Neutrophil (primary cell): ENCODE measurements around the gene ZNF217.
"Not testable (repeated sequence)": the region's sequence is repeated elsewhere in the genome, so short reads cannot be mapped to it uniquely, and the experiment has no call there.

ENCODE experiments used
- H3K27ac ChIP-seq: fragments of 200-600 bp; sonication (generic); 2 replicates; pipeline ENCODE4 v1.5.1; 2016; ENCODE audit warnings: mild to moderate bottlenecking, moderate library complexity
- H3K27me3 ChIP-seq: fragments of 200-600 bp; sonication (generic); 2 replicates; pipeline ENCODE4 v1.6.0; 2016; ENCODE audit warnings: mild to moderate bottlenecking
- H3K36me3 ChIP-seq: fragments of 200-600 bp; sonication (generic); 2 replicates; pipeline ENCODE4 v1.5.1; 2017
- H3K4me1 ChIP-seq, 2 experiments: fragments of 200-600 bp in 1 of 2; sonication (generic) in 1 of 2; 1 replicate in 1 of 2; 2 replicates in 1 of 2; pipeline versions ENCODE4 v1.5.1 to v1.6.1; 2013 to 2016; ENCODE audit warnings: low read depth in 1 of 2, low read length in 1 of 2, mild to moderate bottlenecking in 1 of 2, moderate library complexity in 1 of 2; ENCODE audit not compliant: control insufficient read depth in 1 of 2, insufficient read depth in 1 of 2
- H3K4me3 ChIP-seq, 2 experiments: fragments of 200-600 bp in 1 of 2; sonication (generic) in 1 of 2; 1 replicate in 1 of 2; 2 replicates in 1 of 2; pipeline ENCODE4 v1.5.1; 2013 to 2016; ENCODE audit warnings: low read depth in 1 of 2, low read length in 1 of 2, mild to moderate bottlenecking in 1 of 2, moderate library complexity in 1 of 2
- H3K9me3 ChIP-seq: fragments of 200-600 bp; sonication (generic); 2 replicates; pipeline ENCODE4 v1.5.1; 2016
- TF ChIP-seq, protein P1 (sequence below): fragments of 200-600 bp; sonication (generic); IDR thresholded peaks from 2 replicates; pipeline ENCODE4 v1.5.1; 2016; ENCODE audit warnings: antibody characterized with exemption

Gene ZNF217

DNA sequence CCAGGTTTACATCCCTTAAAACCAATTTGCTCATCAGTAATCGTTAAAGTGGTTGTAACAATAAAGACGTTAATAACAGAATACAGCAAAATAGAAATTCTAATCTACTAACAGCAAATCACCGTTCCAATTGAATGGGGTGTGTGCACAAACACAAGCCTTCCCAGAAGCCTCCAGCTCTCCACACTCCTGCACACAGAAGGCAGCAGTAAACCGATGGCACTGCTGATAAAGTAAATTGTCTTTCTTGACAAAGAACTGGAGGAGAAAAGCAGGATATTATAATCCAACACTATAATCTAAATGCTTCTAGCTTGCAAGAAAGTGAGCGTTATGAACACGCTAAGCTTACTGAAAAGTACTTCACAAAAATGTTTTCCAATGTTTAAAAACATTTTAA is 7.0 kb downstream of the ZNF217 start:
- Histone ChIP-seq H3K27ac (peak overlapping the region; percentile 65), H3K9me3 (no peaks in the 10 kb centered on the region)

DNA sequence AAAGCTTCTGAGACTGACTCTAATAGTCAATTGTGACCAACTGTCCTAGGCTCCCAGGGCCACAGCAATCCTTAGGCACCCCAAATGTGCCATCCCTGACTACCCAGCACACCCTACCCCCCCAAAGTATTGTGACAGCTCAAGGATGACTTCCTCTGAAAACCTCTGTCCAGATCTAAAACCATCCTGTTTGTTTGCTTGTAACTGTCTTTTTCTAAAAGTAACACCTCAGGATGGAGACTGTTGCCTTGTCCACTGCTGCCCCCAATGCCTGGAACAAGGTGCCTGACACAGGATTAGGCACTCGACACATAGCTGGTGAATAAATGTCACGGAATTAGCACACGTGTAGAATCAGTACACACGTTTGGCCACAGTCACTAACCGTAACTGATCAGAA is 7.7 kb downstream of the ZNF217 start:
- Histone ChIP-seq H3K4me1 (peaks cover 84 to 91% of the 10 kb centered on the region in 2 experiments), H3K4me3 (peak overlapping the region in 1 of 2 experiments; percentile 28), H3K27ac (peak overlapping the region; percentile 65)

More for the DNA sequence above, 7.0 kb downstream of the ZNF217 start:
- no peaks in the 10 kb centered on the region for H3K27me3 ChIP-seq
- peak overlapping the region in 1 of 2 experiments; percentile 28 for H3K4me3 ChIP-seq
- H3K36me3 ChIP-seq = peaks cover 14% of the 10 kb centered on the region
- TF ChIP-seq, protein P1, sequence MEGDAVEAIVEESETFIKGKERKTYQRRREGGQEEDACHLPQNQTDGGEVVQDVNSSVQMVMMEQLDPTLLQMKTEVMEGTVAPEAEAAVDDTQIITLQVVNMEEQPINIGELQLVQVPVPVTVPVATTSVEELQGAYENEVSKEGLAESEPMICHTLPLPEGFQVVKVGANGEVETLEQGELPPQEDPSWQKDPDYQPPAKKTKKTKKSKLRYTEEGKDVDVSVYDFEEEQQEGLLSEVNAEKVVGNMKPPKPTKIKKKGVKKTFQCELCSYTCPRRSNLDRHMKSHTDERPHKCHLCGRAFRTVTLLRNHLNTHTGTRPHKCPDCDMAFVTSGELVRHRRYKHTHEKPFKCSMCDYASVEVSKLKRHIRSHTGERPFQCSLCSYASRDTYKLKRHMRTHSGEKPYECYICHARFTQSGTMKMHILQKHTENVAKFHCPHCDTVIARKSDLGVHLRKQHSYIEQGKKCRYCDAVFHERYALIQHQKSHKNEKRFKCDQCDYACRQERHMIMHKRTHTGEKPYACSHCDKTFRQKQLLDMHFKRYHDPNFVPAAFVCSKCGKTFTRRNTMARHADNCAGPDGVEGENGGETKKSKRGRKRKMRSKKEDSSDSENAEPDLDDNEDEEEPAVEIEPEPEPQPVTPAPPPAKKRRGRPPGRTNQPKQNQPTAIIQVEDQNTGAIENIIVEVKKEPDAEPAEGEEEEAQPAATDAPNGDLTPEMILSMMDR = no peak
- peaks cover 81 to 84% of the 10 kb centered on the region in 2 experiments for H3K4me1 ChIP-seq

DNA sequence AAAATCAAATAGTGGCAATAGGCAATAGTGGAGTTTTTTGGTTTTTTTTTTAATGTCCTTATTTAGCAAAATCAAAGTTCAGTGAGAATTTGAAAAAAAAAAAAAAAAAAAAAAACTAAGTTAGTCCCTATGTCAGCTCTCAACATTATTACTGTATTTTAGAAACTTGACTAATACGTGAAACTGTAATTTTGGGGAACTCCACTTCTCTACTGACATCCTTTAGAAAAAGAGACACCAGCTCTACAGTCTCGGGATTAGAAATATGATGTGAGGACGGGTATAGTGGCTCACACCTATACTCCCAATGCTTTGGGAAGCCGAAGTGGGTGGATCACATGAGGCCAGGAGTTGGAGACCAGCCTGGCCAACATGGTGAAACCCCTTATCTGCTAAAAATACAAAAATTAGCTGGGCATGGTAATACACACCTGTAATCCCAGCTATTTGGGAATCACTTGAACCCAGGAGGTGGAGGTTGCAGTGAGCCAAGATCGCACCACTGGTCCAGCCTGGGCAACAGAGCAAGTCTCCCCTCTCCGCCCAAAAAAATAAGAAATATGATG is 8.6 kb downstream of the ZNF217 start:
- H3K4me3 ChIP-seq = peak overlapping the region in 1 of 2 experiments; percentile 28
- peaks cover 29% of the 10 kb centered on the region for H3K36me3 ChIP-seq
- H3K27ac ChIP-seq = peak overlapping the region; percentile 65
- H3K4me1 ChIP-seq = peaks cover 86 to 94% of the 10 kb centered on the region in 2 experiments
- H3K27me3 ChIP-seq, H3K9me3 ChIP-seq: not testable (repeated sequence)

More for the DNA sequence above, 7.7 kb downstream of the ZNF217 start:
- not testable (repeated sequence) for H3K9me3 ChIP-seq, H3K27me3 ChIP-seq
- H3K36me3 ChIP-seq = peaks cover 21% of the 10 kb centered on the region

DNA sequence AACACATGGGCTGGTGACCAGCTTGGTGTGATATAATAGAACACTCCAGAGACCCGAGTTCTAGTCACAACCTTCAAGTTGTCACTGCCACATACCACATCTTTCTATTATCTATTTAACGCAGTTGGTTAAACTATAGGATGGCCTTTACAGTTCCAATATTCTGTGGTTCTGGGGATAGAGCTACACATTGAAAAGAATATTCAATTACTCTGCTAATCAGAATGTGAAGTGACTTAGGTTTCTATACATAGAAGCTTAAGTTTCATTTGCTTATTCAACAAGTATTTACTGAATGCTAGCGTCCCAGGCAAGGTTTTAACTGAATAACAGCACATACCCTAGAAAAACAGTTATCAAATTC is 9.1 kb downstream of the ZNF217 start:
- H3K9me3 ChIP-seq, H3K4me3 ChIP-seq, H3K27me3 ChIP-seq: not testable (repeated sequence)
- H3K36me3 ChIP-seq = peaks cover 35% of the 10 kb centered on the region
- H3K4me1 ChIP-seq = peaks cover 86 to 94% of the 10 kb centered on the region in 2 experiments
- H3K27ac ChIP-seq = peak overlapping the region; percentile 88

DNA sequence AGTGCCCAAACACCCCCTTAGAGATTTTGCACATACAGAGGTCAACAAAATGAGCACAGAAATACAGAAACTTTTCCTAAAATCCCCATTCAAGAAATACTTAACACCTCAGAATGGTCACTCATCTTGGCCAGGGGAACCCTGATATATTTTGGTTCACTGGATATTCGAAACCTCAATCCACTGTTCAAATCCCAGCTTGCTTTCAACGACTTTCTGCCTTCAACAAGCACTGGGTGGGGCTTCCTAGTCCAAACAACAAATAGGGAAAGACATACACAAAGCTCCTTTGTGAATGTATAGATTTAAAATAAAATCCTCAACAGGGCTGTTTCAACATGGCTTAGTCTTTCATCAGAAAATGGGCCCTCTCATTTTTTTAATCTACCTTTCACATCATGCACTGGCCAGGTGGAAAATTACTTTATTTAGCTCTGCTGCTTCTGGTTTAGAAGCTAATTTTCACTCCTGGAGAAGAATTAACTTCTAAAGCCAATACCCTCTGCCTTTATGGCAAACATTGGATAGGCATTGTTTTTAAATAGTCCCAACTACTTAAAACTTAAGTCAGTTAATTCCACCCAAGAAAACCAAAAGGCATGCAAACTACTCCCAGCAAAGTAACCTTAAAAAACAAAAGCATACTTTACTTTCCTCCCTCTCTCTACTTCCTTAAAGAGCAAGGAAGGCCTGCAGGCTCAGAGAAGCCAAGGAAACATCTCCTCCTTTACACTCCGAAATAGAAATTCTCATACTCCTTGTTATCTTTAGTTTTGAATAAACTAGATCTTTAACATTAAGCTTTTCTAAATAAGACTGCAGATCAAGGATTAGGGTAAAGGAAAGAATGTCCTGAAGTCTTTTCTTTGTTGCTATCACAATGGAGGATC is 9.7 kb downstream of the ZNF217 start:
- H3K9me3 ChIP-seq, H3K27me3 ChIP-seq, H3K4me3 ChIP-seq: not testable (repeated sequence)
- Histone ChIP-seq H3K36me3 (peaks cover 37% of the 10 kb centered on the region), H3K4me1 (peaks cover 86 to 95% of the 10 kb centered on the region in 2 experiments), H3K27ac (peak overlapping the region; percentile 88)

DNA sequence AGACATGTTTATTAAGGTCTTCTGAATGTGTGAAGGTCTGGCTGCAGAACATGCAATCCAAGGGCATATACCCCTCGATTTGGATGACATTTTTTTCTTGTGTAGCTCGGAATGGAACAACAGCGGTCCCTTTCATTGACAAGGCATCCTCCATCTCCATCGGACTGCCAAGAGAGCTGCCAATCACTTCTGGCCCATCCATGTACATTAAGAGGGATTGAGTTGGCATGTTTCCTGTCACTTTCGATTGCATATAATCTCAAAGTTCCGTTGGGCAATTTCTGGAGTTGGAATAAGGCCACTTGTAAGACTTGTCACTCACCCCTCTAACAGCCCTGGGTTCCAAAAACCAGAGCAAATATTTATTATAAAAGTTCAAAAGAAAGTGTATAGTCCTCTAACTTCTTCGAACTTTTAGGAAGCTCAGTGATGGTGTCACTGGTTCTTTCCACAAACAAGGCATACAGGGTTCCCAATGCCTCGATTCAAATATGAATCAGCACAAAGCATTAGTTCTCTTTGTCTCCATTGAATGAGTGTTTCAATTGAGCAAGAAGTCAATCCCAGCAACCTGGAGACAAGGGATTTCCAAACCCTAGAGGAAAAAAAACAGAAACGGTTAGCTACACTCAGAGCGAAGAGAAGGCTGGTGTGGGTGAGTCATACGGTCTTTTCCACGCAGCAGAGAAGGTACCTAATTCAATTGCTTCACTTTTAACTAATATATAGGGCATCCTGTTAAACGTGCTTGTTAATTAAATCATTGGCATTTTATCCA is 10.9 kb downstream of the ZNF217 start:
- Histone ChIP-seq H3K27me3 (no peaks in the 10 kb centered on the region), H3K27ac (peak overlapping the region; percentile 88), H3K4me3 (peak overlapping the region in 1 of 2 experiments; percentile 46), H3K36me3 (peaks cover 42% of the 10 kb centered on the region), H3K4me1 (peaks cover 88 to 94% of the 10 kb centered on the region in 2 experiments), H3K9me3 (no peaks in the 10 kb centered on the region)
- TF ChIP-seq, protein P1 = no peak

DNA sequence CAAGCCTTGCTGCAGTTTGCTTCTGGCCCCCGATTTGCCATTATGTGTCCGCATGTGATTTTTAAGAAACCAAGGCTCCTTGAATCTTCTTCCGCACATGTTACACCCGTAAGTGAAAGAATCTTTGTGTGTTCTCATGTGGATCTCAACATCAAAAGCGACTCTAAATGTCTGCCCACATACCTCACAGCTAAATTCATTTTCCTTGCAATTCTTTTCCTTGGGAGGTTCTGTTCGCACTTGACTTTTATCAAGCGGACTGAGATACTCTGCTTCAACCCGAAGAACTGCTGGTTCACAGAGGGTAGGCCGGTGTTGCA is 11.4 kb downstream of the ZNF217 start:
- Histone ChIP-seq H3K4me3 (peak overlapping the region in 1 of 2 experiments; percentile 46), H3K27me3 (no peaks in the 10 kb centered on the region), H3K36me3 (peaks cover 47% of the 10 kb centered on the region), H3K4me1 (peaks cover 89 to 94% of the 10 kb centered on the region in 2 experiments), H3K27ac (peak overlapping the region; percentile 88), H3K9me3 (no peaks in the 10 kb centered on the region)
- TF ChIP-seq, protein P1 = no peak
